ENCODE data around the gene PPP1R18.

PPP1R18 gene

GRCh38 chr6:30685157-30686008 is 1.1 kb downstream of the PPP1R18 start:
- peak; percentile 33 to 55 for DNase-seq (ENCODE audit: low read depth in 2 of 2)
- H3K4me3 ChIP-seq (replicated peaks in 1 of 2; ENCODE audit: low read depth in 2 of 2, low read length in 2 of 2) = peak overlapping the region; percentile 85 to 94
- TF ChIP-seq CTCF (IDR thresholded peaks at IDR 0.05; ENCODE audit: low read depth, low read length) = peak; percentile 31

- peak overlapping the region; percentile 85 to 94 for H3K4me3 ChIP-seq (replicated peaks in 1 of 2; ENCODE audit: low read depth in 2 of 2, low read length in 2 of 2)
- no peak for TF ChIP-seq CTCF (IDR thresholded peaks at IDR 0.05; ENCODE audit: low read depth, low read length)
- DNase-seq (ENCODE audit: low read depth in 2 of 2) = peak; percentile 47 to 62
Observed at GRCh38 chr6:30684386-30685156, 1.9 kb downstream of the PPP1R18 start.

GRCh38 chr6:30683980-30684338 is 2.5 kb downstream of the PPP1R18 start:
- H3K4me3 ChIP-seq (replicated peaks in 1 of 2; ENCODE audit: low read depth in 2 of 2, low read length in 2 of 2) = peak overlapping the region; percentile 85 to 94
- no peak for DNase-seq (ENCODE audit: low read depth in 2 of 2)
- no peak for TF ChIP-seq CTCF (IDR thresholded peaks at IDR 0.05; ENCODE audit: low read depth, low read length)

- TF ChIP-seq CTCF (IDR thresholded peaks at IDR 0.05; ENCODE audit: low read depth, low read length) = no peak
- DNase-seq (ENCODE audit: low read depth in 2 of 2) = peak in 1 of 2 donors; percentile 25
- peak overlapping the region; percentile 85 to 94 for H3K4me3 ChIP-seq (replicated peaks in 1 of 2; ENCODE audit: low read depth in 2 of 2, low read length in 2 of 2)
Observed at GRCh38 chr6:30683183-30683979, 3.1 kb downstream of the PPP1R18 start.

GRCh38 chr6:30682143-30683117 is 4.0 kb downstream of the PPP1R18 start:
- TF ChIP-seq CTCF (IDR thresholded peaks at IDR 0.05; ENCODE audit: low read depth, low read length) = no peak

More at GRCh38 chr6:30682143-30683117, 4.0 kb downstream of the PPP1R18 start:
- peak overlapping the region; percentile 85 to 94 for H3K4me3 ChIP-seq (replicated peaks in 1 of 2; ENCODE audit: low read depth in 2 of 2, low read length in 2 of 2)
- peak; percentile 82 to 87 for DNase-seq (ENCODE audit: low read depth in 2 of 2)

Data from cardiac fibroblast (primary cell).